T-helper 17 cell (primary cell): Measurements from ENCODE around the gene PEAR1. TPM values are rescaled to one million over a fixed set of nuclear protein-coding genes. Genes with fewer than 3 reads are reported as not detected.
A peak's percentile ranks its signal among the peaks of the same experiment; 100 is the strongest.

ENCODE experiments used
- ATAC-seq: fragments of 150-1000 bp; cut with Tn5 transposase; 2 replicates; pipeline ENCODE4 v1.10.0; 2021; ENCODE audit warnings: mild to moderate bottlenecking, moderate library complexity
- DNase-seq, 3 donors: peaks; one replicate each; pipeline versions ENCODE4 v3.0.0 to v3.0.0-alpha.2; 2020 to 2021
- H3K9me3 ChIP-seq: one replicate; pipeline ENCODE4 v1.7.0; 2013; ENCODE audit warnings: low read length, mild to moderate bottlenecking; ENCODE audit not compliant: control insufficient read depth, poor library complexity, severe bottlenecking
- H3K27ac Mint-ChIP-seq: one replicate; pipeline ENCODE4 v1.8.0; 2022; ENCODE audit warnings: mild to moderate bottlenecking, moderate library complexity, mixed read lengths
- H3K27me3 Mint-ChIP-seq: one replicate; pipeline ENCODE4 v1.8.0; 2022; ENCODE audit warnings: mixed read lengths
- H3K36me3 Mint-ChIP-seq: one replicate; pipeline ENCODE4 v1.8.0; 2022; ENCODE audit warnings: low read depth, mixed read lengths
- H3K4me1 Mint-ChIP-seq: one replicate; pipeline ENCODE4 v1.8.0; 2022; ENCODE audit warnings: mild to moderate bottlenecking, mixed read lengths
- H3K4me3 Mint-ChIP-seq: one replicate; pipeline ENCODE4 v1.8.0; 2022; ENCODE audit warnings: mild to moderate bottlenecking, moderate library complexity, mixed read lengths
- total RNA-seq, 4 donors: library from RNA in 2 of 4; stranded (reverse) in 2 of 4; gene quantifications; one replicate each; pipeline ENCODE4 v1.2.3 and lab custom pipeline; 2022 to 2026

The PEAR1 gene
- total RNA-seq, 2 donors from 2014 or later, result 0.42 to 17.7 TPM

DNA sequence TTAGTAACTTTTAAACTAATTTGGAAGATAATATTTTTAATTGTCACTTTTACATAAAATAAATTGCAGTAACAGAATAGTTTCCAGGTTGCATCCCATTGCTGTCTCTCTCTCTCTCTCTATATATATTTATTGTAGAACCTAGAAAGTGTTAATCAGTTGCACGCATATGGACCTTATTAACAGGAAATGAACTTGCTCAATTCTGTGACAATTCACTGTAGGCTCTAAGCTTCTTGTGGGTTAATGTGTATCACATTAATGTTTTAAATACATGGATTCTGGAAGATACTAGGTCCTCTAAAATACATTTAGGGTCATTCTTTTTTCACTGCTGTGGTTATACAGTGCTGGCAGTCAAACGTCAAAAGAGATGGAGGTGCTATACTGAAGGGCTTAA lies 60.1 kb downstream of the PEAR1 start:
- Mint-ChIP-seq H3K4me3 (no peak overlapping the region), H3K27me3 (no peaks in the 10 kb centered on the region)
- no peak for ATAC-seq

DNA sequence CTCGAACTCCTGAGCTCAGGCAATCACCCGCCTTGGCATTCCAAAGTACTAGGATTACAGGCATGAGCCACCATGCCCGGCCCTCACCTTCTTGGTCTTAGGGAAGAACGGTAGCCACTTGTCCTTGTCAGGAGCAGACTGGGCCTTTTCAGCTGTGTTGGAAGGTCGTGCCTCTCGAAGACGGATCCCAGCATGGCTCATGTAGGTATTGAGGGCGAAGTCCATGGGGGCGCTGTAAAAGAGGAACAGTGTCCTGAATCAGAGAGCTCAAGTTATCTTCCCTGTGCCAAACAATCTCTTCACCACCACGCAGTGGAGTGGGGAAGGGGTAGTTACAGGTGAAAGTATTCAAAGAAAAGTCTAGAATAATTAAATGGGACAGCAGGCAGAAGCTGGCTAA lies 62.8 kb downstream of the PEAR1 start:
- H3K9me3 ChIP-seq, result no peaks in the 10 kb centered on the region
- DNase-seq (no peak), ATAC-seq (no peak)
- Mint-ChIP-seq H3K27me3 (no peaks in the 10 kb centered on the region), H3K4me3 (no peak overlapping the region), H3K4me1 (peaks cover 12% of the 10 kb centered on the region), H3K36me3 (peaks cover 15% of the 10 kb centered on the region), H3K27ac (no peak overlapping the region)

More for the DNA sequence above, 60.1 kb downstream of the PEAR1 start:
- H3K9me3 ChIP-seq, result no peaks in the 10 kb centered on the region
- Mint-ChIP-seq H3K4me1 (peaks cover 10% of the 10 kb centered on the region), H3K27ac (no peak overlapping the region), H3K36me3 (peaks cover 16% of the 10 kb centered on the region)
- DNase-seq, result no peak

DNA sequence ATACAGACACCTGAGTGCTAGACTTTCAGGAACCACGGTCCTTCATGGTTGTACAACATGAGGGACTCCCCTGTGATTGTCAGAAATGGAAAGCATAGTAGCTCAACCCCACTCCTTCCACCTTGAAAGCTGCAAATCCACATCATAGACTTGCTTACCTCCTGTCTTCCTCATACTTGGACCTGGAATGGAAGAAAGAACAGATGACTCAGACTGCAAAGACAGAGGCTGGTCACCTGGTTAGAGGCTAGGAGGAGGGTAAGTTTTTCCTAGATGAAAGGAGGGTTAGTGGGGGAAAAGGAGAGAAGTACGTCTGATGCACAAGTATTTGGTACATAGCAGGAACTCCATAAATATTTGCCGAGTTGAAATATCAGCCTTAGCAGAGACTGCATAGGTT lies 64.1 kb downstream of the PEAR1 start:
- no peaks in the 10 kb centered on the region for H3K27me3 Mint-ChIP-seq
- peak overlapping the region; percentile 86 for H3K27ac Mint-ChIP-seq
- H3K9me3 ChIP-seq, result no peaks in the 10 kb centered on the region
- peaks cover 18% of the 10 kb centered on the region for H3K4me1 Mint-ChIP-seq
- H3K36me3 Mint-ChIP-seq, result peaks cover 16% of the 10 kb centered on the region
- DNase-seq (no peak), ATAC-seq (no peak)
- H3K4me3 Mint-ChIP-seq, result no peak overlapping the region

DNA sequence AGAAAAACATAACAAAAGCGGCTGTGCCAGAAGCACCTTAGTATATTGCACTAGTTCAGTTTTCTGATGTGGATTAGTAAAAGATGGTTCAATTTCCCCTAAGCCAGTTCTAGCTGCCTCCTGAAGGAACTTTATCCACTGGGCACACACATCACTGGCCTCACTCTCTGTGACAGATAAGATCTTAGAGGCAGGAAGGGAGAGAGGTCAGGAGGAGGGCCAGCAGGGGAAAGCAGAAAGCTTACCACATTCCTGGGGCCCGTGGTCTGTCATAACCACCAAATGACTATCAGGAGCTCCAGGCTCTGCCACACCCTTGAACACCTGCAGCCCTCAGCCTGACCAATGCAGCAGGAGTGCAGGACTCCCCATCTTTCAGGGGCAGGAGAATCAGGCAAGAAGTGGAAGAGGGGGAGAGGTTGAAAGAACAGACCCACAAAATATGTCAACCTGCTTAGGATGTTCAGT lies 64.8 kb downstream of the PEAR1 start:
- H3K36me3 Mint-ChIP-seq, result peaks cover 16% of the 10 kb centered on the region
- H3K4me3 Mint-ChIP-seq, result no peak overlapping the region
- ATAC-seq, result no peak
- no peak for DNase-seq
- peaks cover 22% of the 10 kb centered on the region for H3K4me1 Mint-ChIP-seq
- peak overlapping the region; percentile 86 for H3K27ac Mint-ChIP-seq
- H3K27me3 Mint-ChIP-seq, result no peaks in the 10 kb centered on the region
- no peaks in the 10 kb centered on the region for H3K9me3 ChIP-seq

DNA sequence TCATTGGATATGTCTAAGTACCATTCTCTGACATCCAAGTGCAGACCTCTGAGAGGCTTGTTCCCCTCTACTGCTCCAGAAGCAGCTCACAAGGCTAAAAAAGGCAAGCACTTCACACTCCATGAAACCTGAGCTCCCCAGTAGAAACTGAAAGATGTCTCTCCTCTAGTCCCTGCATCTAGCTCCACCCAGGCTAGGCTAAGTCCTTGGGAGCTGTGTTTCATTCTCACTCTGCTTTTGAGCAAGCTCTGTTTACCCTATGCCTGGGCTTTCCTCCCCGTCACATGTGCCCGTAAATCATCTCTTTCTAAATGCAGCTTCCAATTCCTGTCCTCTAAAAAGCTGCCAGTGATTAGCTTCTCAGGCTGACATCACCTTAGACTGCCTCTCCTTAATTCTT lies 65.9 kb downstream of the PEAR1 start:
- Mint-ChIP-seq H3K27me3 (no peaks in the 10 kb centered on the region), H3K4me1 (peaks cover 32% of the 10 kb centered on the region), H3K27ac (no peak overlapping the region), H3K4me3 (no peak overlapping the region), H3K36me3 (peaks cover 15% of the 10 kb centered on the region)
- DNase-seq, result no peak
- H3K9me3 ChIP-seq, result no peaks in the 10 kb centered on the region
- ATAC-seq, result no peak

DNA sequence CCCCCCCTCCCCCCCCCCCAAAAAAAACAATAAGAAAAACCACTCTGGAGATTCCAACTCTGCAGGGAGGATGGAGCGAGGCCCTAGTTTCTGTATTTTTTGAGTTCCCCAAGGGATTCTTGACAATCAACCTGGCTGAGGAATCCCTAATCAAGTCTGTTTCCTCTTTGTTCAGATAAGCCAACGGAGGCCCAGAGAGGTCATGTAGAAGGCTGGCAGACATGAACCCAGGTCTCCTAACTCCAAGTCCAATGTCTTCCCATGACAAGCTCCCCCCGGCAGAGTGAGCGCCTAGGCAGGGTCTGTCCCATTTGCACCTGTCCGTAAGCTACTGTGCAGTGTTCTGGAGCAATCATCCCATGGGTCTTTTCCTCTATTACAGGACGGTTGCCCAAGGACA lies 66.4 kb downstream of the PEAR1 start:
- Mint-ChIP-seq H3K4me3 (no peak overlapping the region), H3K27me3 (no peaks in the 10 kb centered on the region)
- no peak for ATAC-seq

DNA sequence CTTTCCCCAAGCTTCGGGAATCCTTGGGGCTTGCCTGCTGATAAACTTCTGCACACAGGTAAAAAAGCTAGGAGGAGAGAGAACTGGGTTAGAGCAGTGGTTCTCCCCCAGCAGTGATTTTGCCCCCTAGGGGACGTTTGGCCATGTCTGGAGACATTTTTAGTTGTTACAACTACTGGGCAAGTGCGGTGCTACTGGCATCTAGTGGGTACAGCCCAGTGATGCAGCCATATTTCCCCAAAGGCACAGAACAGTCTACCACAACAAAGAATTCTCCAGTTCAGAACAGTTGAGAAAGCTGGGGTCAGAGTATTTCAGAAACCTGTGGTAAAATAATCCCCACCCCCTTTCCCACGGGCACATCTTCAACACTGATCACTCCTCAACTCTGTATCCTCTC lies 68.2 kb downstream of the PEAR1 start:
- Mint-ChIP-seq H3K27ac (no peak overlapping the region), H3K4me1 (peaks cover 31% of the 10 kb centered on the region), H3K4me3 (peak overlapping the region; percentile 86), H3K36me3 (peaks cover 12% of the 10 kb centered on the region), H3K27me3 (no peaks in the 10 kb centered on the region)
- peak in 1 of 3 donors; percentile 21 for DNase-seq
- ATAC-seq, result peak; percentile 87
- H3K9me3 ChIP-seq, result no peaks in the 10 kb centered on the region

More for the DNA sequence above, 66.4 kb downstream of the PEAR1 start:
- H3K9me3 ChIP-seq, result no peaks in the 10 kb centered on the region
- Mint-ChIP-seq H3K36me3 (peaks cover 12% of the 10 kb centered on the region), H3K27ac (no peak overlapping the region), H3K4me1 (peaks cover 31% of the 10 kb centered on the region)
- DNase-seq, result no peak

DNA sequence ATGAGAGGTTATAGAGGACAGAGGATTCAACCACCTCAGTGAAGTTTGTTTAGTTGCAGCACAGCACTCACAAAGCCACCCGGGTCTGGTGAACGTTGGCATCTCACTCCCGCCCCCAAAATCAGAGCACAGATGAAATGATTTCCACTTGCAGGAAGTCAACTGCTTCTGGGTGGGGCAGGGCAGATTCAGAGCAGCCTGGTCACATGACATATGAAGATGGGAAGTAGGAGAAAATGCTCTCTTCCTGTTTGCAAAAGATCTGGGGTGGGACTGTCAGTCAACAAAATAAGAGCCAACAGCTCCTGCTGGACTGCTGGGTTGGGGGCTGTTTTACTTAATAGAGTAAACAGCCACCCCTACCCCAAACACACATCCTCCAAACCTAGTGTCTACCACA lies 70.1 kb downstream of the PEAR1 start:
- H3K9me3 ChIP-seq, result no peaks in the 10 kb centered on the region
- Mint-ChIP-seq H3K4me1 (peaks cover 25% of the 10 kb centered on the region), H3K27ac (peak overlapping the region; percentile 79), H3K4me3 (peak overlapping the region; percentile 86), H3K36me3 (peaks cover 8% of the 10 kb centered on the region), H3K27me3 (peaks cover 11% of the 10 kb centered on the region)
- no peak for DNase-seq
- ATAC-seq, result peak; percentile 74

DNA sequence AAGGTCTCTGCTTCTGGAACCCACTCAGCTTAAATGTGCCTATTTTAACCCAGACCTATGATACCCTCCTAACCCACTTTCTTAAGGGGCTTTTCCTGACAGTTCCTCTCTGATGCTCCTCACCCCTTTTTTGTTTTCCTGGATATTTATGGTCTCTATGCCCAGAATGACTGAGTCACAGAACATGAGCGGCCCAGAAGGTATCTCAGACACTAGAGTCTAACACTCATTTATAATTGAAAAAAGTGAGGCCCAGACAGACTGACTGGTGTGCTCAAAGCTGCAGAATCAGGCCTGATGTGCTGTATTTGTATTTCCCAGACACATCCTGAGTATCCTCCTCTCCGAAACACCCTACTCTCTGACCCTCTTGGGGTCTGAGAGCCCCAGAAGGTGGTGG lies 70.9 kb downstream of the PEAR1 start:
- no peaks in the 10 kb centered on the region for H3K9me3 ChIP-seq
- Mint-ChIP-seq H3K4me3 (peak overlapping the region; percentile 19), H3K4me1 (peaks cover 22% of the 10 kb centered on the region), H3K27ac (peak overlapping the region; percentile 79), H3K27me3 (peaks cover 18% of the 10 kb centered on the region), H3K36me3 (peaks cover 6% of the 10 kb centered on the region)
- DNase-seq (no peak), ATAC-seq (no peak)

Other genes with a start within 250 kb of the PEAR1 start
- not detected for gene NES, start 216.3 kb upstream of the PEAR1 start, total RNA-seq
- gene CRABP2, start 188.1 kb upstream of the PEAR1 start, total RNA-seq, result 1 to 10 TPM; 1.5 to 4.5 TPM
- gene METTL25B, start 165.2 kb upstream of the PEAR1 start, total RNA-seq, result 10 to 100 TPM; 13.1 to 21.6 TPM
- 10 to 100 TPM; 41.4 to 54.2 TPM for gene ISG20L2, start 165.0 kb upstream of the PEAR1 start, total RNA-seq
- gene MRPL24, start 152.6 kb upstream of the PEAR1 start, total RNA-seq, result 10 to 100 TPM; 18.7 to 25.1 TPM
- 100 to 1,000 TPM in 1 of 2 donors, 10 to 100 TPM in 1; 75.3 to 100 TPM for gene HDGF, start 142.0 kb upstream of the PEAR1 start, total RNA-seq
- gene PRCC, start 126.2 kb upstream of the PEAR1 start, total RNA-seq, result 10 to 100 TPM; 51.0 to 82.4 TPM
- gene SH2D2A, start 76.9 kb upstream of the PEAR1 start, total RNA-seq, result 100 to 1,000 TPM; 129 to 137 TPM
- not detected for gene INSRR, start 34.6 kb upstream of the PEAR1 start, total RNA-seq
- gene NTRK1, start 32.9 kb upstream of the PEAR1 start, total RNA-seq, result under 1 TPM; 0.34 to 0.67 TPM
- not detected for gene LRRC71, start 26.9 kb downstream of the PEAR1 start, total RNA-seq
- 10 to 100 TPM; 16.5 to 28.0 TPM for gene ARHGEF11, start 152.0 kb downstream of the PEAR1 start, total RNA-seq
- gene ETV3L, start 206.1 kb downstream of the PEAR1 start, total RNA-seq, result under 1 TPM in 1 of 2 donors, not detected in 1; 0.15 TPM
- gene ETV3, start 244.7 kb downstream of the PEAR1 start, total RNA-seq, result 10 to 100 TPM; 74.0 to 78.2 TPM